Smooth muscle cell (in vitro differentiated cells): ENCODE data around the gene HCLS1. TPM values are rescaled to one million over a fixed set of nuclear protein-coding genes. Genes with fewer than 3 reads are reported as not detected.

Source experiments
- DNase-seq: peaks from one replicate; lab custom pipeline; 2025; ENCODE audit not compliant: unreplicated experiment; lab: John Stamatoyannopoulos, UW
- H2AFZ ChIP-seq: fragments of 200-600 bp; sonication (generic); 2 replicates; pipeline ENCODE4 v1.6.0; 2016; ENCODE audit warnings: antibody characterized with exemption, low read depth, mild to moderate bottlenecking
- H3F3A ChIP-seq: fragments of 200-600 bp; sonication (generic); 2 replicates; pipeline ENCODE4 v1.6.0; 2017; ENCODE audit warnings: antibody characterized with exemption, low read depth
- H3K27ac ChIP-seq: fragments of 200-600 bp; sonication (generic); 2 replicates; pipeline ENCODE4 v1.5.1; 2016; ENCODE audit warnings: low read depth, mild to moderate bottlenecking
- H3K27me3 ChIP-seq: fragments of 200-600 bp; sonication (generic); 2 replicates; pipeline ENCODE4 v1.6.1; 2016; ENCODE audit warnings: low read depth, mild to moderate bottlenecking
- H3K36me3 ChIP-seq: fragments of 200-600 bp; sonication (generic); 2 replicates; pipeline ENCODE4 v1.5.1; 2016; ENCODE audit warnings: low read depth
- H3K4me1 ChIP-seq: fragments of 200-600 bp; sonication (generic); 2 replicates; pipeline ENCODE4 v1.5.1; 2016; ENCODE audit warnings: low read depth
- H3K4me2 ChIP-seq: fragments of 200-600 bp; sonication (generic); 2 replicates; pipeline ENCODE4 v1.6.0; 2016; ENCODE audit warnings: mild to moderate bottlenecking
- H3K4me3 ChIP-seq: fragments of 200-600 bp; sonication (generic); 2 replicates; pipeline ENCODE4 v1.5.1; 2016; ENCODE audit warnings: mild to moderate bottlenecking
- H3K79me2 ChIP-seq: fragments of 200-600 bp; sonication (generic); 2 replicates; pipeline ENCODE4 v1.6.0; 2016; ENCODE audit warnings: low read depth, mild to moderate bottlenecking
- H3K9ac ChIP-seq: fragments of 200-600 bp; sonication (generic); 2 replicates; pipeline ENCODE4 v1.6.0; 2016; ENCODE audit warnings: low read depth
- H3K9me3 ChIP-seq: fragments of 200-600 bp; sonication (generic); replicated peaks from 2 replicates; pipeline ENCODE4 v1.5.1; 2016; ENCODE audit warnings: low read depth
- H4K20me1 ChIP-seq: fragments of 200-600 bp; sonication (generic); 2 replicates; pipeline ENCODE4 v1.6.0; 2016; ENCODE audit warnings: low read depth
- CTCF ChIP-seq: fragments of 200-600 bp; sonication (generic); IDR thresholded peaks from 2 replicates; pipeline ENCODE4 v1.5.1; 2017; ENCODE audit warnings: borderline replicate concordance, mild to moderate bottlenecking, antibody characterized with exemption; ENCODE audit not compliant: insufficient read depth, poor library complexity, severe bottlenecking
- WGBS: methylation state at CpG from one replicate; pipeline ENCODE4 v1.1.7; 2016; ENCODE audit warnings: low lambda C conversion rate; 5-methylcytosine and 5-hydroxymethylcytosine counted together
- polyA plus RNA-seq: library from polyadenylated mRNA; unstranded; fragments of >200 nt; fragmentation: Nextera tagmentation; extraction: Ambion mirVana; gene quantifications from 2 replicates; pipeline ENCODE4 v1.2.1, GENCODE V29; 2016
- total RNA-seq: library from RNA; depleted of rRNA; stranded (reverse); fragments of >200 nt; gene quantifications from 2 replicates; pipeline ENCODE4 v1.2.3, GENCODE V29; 2014

The HCLS1 gene
- total and polyA plus RNA-seq, 2 experiments from 2014 or later, result 2.7 to 3.5 TPM

DNA sequence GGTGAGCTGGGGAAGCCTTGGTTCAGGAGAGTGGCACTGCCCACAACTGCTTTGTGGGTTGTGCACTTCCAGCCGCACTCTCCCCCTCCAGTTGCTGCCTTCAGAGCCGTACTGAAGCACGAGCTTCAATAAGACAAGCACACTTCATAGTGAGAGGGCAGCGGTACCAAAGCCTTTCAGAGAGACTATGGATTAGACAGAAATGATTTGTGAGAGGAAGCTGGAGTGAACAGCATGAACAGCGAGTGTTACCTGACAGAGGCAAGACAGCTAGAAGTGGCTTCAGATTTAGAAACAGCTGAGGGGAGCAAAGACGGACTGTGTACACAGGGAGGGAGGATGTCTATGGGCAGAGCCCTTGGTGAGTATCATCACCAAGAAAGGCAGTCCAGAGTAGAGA lies 31.1 kb downstream of the HCLS1 start:
- Histone ChIP-seq H3K9me3 (no peaks in the 10 kb centered on the region), H2AFZ (no peak overlapping the region), H3K79me2 (no peaks in the 10 kb centered on the region), H3K36me3 (no peaks in the 10 kb centered on the region), H3K4me2 (no peak overlapping the region), H3K27me3 (no peaks in the 10 kb centered on the region), H3K27ac (no peak overlapping the region), H3K4me1 (no peaks in the 10 kb centered on the region), H3K9ac (no peak overlapping the region), H3K4me3 (no peak overlapping the region), H4K20me1 (no peaks in the 10 kb centered on the region), H3F3A (no peaks in the 10 kb centered on the region)
- 87% methylated on average over 6 of the region's 6 CpGs for WGBS
- TF ChIP-seq CTCF, result no peak
- DNase-seq, result no peak

DNA sequence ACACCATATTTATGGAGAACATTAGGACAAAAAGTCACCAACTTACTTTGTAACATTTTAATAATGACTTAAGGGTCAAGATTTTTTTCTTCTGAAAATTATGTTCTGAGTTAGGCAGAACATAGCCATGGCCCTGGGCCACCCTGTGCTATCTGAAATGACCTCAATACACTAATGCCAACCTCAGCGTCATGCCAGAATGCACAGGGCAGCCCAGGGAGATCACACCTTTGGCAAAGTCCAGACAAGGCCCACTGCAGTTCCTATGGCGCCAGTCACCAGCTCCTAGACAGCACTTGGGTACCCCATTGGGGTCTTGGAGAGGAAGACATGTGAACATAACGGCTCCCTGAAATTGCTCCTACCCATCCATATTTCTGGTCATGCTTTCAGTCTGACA lies 33.1 kb downstream of the HCLS1 start:
- Histone ChIP-seq H3K79me2 (no peaks in the 10 kb centered on the region), H3K27me3 (no peaks in the 10 kb centered on the region), H3K4me1 (no peaks in the 10 kb centered on the region), H3K4me3 (no peak overlapping the region), H3K9ac (no peak overlapping the region), H3K27ac (no peak overlapping the region), H3K4me2 (no peak overlapping the region), H4K20me1 (no peaks in the 10 kb centered on the region), H3K9me3 (no peaks in the 10 kb centered on the region), H2AFZ (no peak overlapping the region), H3F3A (no peaks in the 10 kb centered on the region), H3K36me3 (no peaks in the 10 kb centered on the region)
- no peak for TF ChIP-seq CTCF
- WGBS, result 75% methylated on average over 3 of the region's 3 CpGs
- no peak for DNase-seq

DNA sequence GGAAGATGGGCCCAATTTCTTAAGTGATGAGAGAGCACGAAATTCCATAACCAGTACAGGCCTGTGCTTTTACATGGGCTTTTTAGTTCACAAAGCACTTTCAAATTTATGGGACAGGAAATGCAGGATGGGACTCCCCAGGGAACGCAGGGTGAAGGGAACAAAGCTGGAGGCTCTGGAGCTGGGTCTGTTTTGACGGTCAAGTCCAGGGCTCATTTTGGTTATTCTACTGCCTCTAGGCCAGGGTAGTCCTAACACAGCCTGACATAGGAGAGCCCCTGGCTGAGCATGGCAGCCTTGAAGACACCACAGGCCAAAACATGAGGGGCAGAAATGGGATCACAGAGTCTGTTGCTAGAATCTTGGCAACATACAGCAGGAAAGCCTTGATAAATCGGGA lies 33.5 kb downstream of the HCLS1 start:
- DNase-seq, result no peak
- Histone ChIP-seq H3K27ac (no peak overlapping the region), H3K9me3 (no peaks in the 10 kb centered on the region), H3F3A (no peaks in the 10 kb centered on the region), H2AFZ (no peak overlapping the region), H3K4me1 (no peaks in the 10 kb centered on the region), H3K9ac (no peak overlapping the region), H3K4me3 (no peak overlapping the region), H3K79me2 (no peaks in the 10 kb centered on the region), H3K27me3 (no peaks in the 10 kb centered on the region), H3K4me2 (no peak overlapping the region), H4K20me1 (no peaks in the 10 kb centered on the region), H3K36me3 (no peaks in the 10 kb centered on the region)
- 81% methylated on average over 4 of the region's 4 CpGs for WGBS
- TF ChIP-seq CTCF, result no peak

- Histone ChIP-seq H3F3A (no peaks in the 10 kb centered on the region), H3K9me3 (no peaks in the 10 kb centered on the region), H3K4me3 (no peak overlapping the region), H2AFZ (no peak overlapping the region), H3K9ac (no peak overlapping the region), H3K4me1 (no peaks in the 10 kb centered on the region), H3K79me2 (no peaks in the 10 kb centered on the region), H4K20me1 (no peaks in the 10 kb centered on the region), H3K36me3 (no peaks in the 10 kb centered on the region), H3K27ac (no peak overlapping the region), H3K4me2 (no peak overlapping the region), H3K27me3 (no peaks in the 10 kb centered on the region)
- TF ChIP-seq CTCF, result no peak
- DNase-seq, result no peak
- 92% methylated on average over 4 of the region's 4 CpGs for WGBS
Observed at GRCh38 chr3:121626495-121626894, 34.2 kb downstream of the HCLS1 start.
